Measurements from ENCODE around the gene KLHDC9. TPM values are rescaled to one million over a fixed set of nuclear protein-coding genes. Genes with fewer than 3 reads are reported as not detected.

KLHDC9 gene
- total and polyA plus RNA-seq, 2 of the 8 experiments (the other 6 are each of a cell fraction or from before 2014, with no cell fraction given), result 6.5 to 15.6 TPM

- Histone ChIP-seq H3K4ac (replicated peaks; ENCODE audit: insufficient read length, low read depth, low read length) (no peak overlapping the region), H2AFZ (ENCODE audit: low read length) (no peak overlapping the region)
- 88% methylated on average over 7 of the region's 7 CpGs; no CpG with 5 or more reads in 1 of the 2 experiments for WGBS, 2 experiments (ENCODE audit: extremely low coverage in 1 of 2, insufficient coverage in 1 of 2, insufficient read length in 1 of 2, insufficient replicate concordance in 2 of 2, low coverage in 1 of 2, low lambda C conversion rate in 2 of 2, missing lambda C conversion rate in 1 of 2)
Observed at GRCh38 chr1:161054805-161055204, 43.4 kb upstream of the KLHDC9 start.

More at GRCh38 chr1:161054805-161055204, 43.4 kb upstream of the KLHDC9 start:
- no peaks in the 10 kb centered on the region for H3K36me3 ChIP-seq (ENCODE audit: control insufficient read depth in 2 of 4, insufficient read depth in 4 of 4, low read length in 3 of 4)
- no peak overlapping the region for H4K5ac ChIP-seq (ENCODE audit: insufficient read length, low read depth, low read length)
- H4K91ac ChIP-seq (replicated peaks; ENCODE audit: insufficient read length, low read length), result no peak overlapping the region
- FAIRE-seq, result no peak
- H3K4me2 ChIP-seq (ENCODE audit: insufficient read depth in 1 of 2, low read depth in 2 of 2, low read length in 2 of 2), result no peak overlapping the region
- no peak overlapping the region for H2BK20ac ChIP-seq (ENCODE audit: low read length)
- no peak overlapping the region for H2BK120ac ChIP-seq (replicated peaks; ENCODE audit: low read depth, low read length)
- H3K23me2 ChIP-seq (ENCODE audit: low read depth, low read length), result no peaks in the 10 kb centered on the region; the same call in 1 of the 2 replicates
- CTCF ChIA-PET (ENCODE audit: partially characterized antibody), result interaction anchor here (0.6 to 2.5 kb wide), 18 partner anchors 9 to 85 kb away, joined by 3 to 12 read pairs (median 4); partner anchors contain the start of genes ARHGAP30, KLHDC9 and USF1
- H3K4me1 ChIP-seq (replicated peaks in 1 of 4; ENCODE audit: control insufficient read depth in 3 of 4, insufficient read depth in 4 of 4, low read length in 3 of 4), result no peaks in the 10 kb centered on the region
- H3K18ac ChIP-seq (ENCODE audit: extremely low read depth, low read length), result no peak overlapping the region
- H3K27me3 ChIP-seq (replicated peaks in 1 of 4; ENCODE audit: control insufficient read depth in 3 of 4, extremely low read depth in 1 of 4, insufficient read depth in 3 of 4, low read length in 3 of 4), result no peaks in the 10 kb centered on the region
- no peak overlapping the region for H3K27ac ChIP-seq (ENCODE audit: low read depth, low read length)
- no peaks in the 10 kb centered on the region for H3K9me3 ChIP-seq (ENCODE audit: insufficient read depth in 2 of 2, low read depth in 1 of 2, low read length in 1 of 2)
- DNase-seq (ENCODE audit: low read depth in 1 of 2, low spot score in 2 of 2), result no peak
- H2BK5ac ChIP-seq (ENCODE audit: low read depth, low read length), result no peak overlapping the region
- H3K14ac ChIP-seq (ENCODE audit: insufficient read length), result no peak overlapping the region
- H3K79me1 ChIP-seq (ENCODE audit: low read depth, low read length), result no peaks in the 10 kb centered on the region
- no peak overlapping the region for H2BK12ac ChIP-seq (ENCODE audit: low read depth, low read length)
- TF ChIP-seq POU5F1 (IDR thresholded peaks at IDR 0.05; ENCODE audit: low read depth, low read length), result no peak
- TF ChIP-seq CBX5 (IDR thresholded peaks at IDR 0.05; ENCODE audit: low read depth, low read length), result no peak
- peak; percentile 18 to 39; a peak in 2 of 4 replicates for TF ChIP-seq RAD21 (IDR thresholded peaks at IDR 0.05 in 1 of 2, conservative IDR thresholded peaks at IDR 0.05 in 1 of 2; ENCODE audit: low read depth in 2 of 2, low read length in 2 of 2)
- no peak for TF ChIP-seq KDM1A (IDR thresholded peaks at IDR 0.05; ENCODE audit: borderline replicate concordance, low read length)
- TF ChIP-seq CREB1 (IDR thresholded peaks at IDR 0.05), result no peak
- no peak for TF ChIP-seq SP1 (IDR thresholded peaks at IDR 0.05; ENCODE audit: low read depth, low read length)
- TF ChIP-seq CTCF (IDR thresholded peaks at IDR 0.05; ENCODE audit: control extremely low read depth in 1 of 3, insufficient read depth in 1 of 3, low read depth in 1 of 3, low read length in 3 of 3), result peak; percentile 48 to 64 (median 49); a peak in 3 of 4 replicates
- H3K56ac ChIP-seq (replicated peaks; ENCODE audit: insufficient read length, low read depth, low read length), result no peak overlapping the region
- no peaks in the 10 kb centered on the region for H3K79me2 ChIP-seq (ENCODE audit: control insufficient read depth in 1 of 2, insufficient read depth in 2 of 2, low read length in 2 of 2)
- no peak overlapping the region for H3K9ac ChIP-seq (replicated peaks in 1 of 4; ENCODE audit: extremely low read depth in 1 of 4, low read depth in 3 of 4, low read length in 3 of 4)
- no peak overlapping the region for H3K23ac ChIP-seq (ENCODE audit: insufficient read length)
- POLR2A ChIA-PET (ENCODE audit: partially characterized antibody), result interaction anchor here (1.0 to 2.9 kb wide), 2 partner anchors 9 to 35 kb away, joined by 3 to 21 read pairs; partner anchors contain the start of gene USF1
- no peak overlapping the region for H4K8ac ChIP-seq (ENCODE audit: extremely low read depth, insufficient read depth, low read length)
- H2AK5ac ChIP-seq (ENCODE audit: low read depth, low read length), result no peak overlapping the region
- no peak overlapping the region for H3K4me3 ChIP-seq (ENCODE audit: extremely low read depth in 1 of 4, insufficient read depth in 2 of 4, low read depth in 3 of 4, low read length in 4 of 4)
- no peaks in the 10 kb centered on the region for H4K20me1 ChIP-seq (replicated peaks in 1 of 2; ENCODE audit: control insufficient read depth in 1 of 2, insufficient read depth in 2 of 2, low read length in 2 of 2)
- 0 out of 2 replicates have a peak overlapping the region, but pooled peaks have one; percentile 5 for H2BK15ac ChIP-seq (ENCODE audit: low read length)
